Measurements from ENCODE around the gene ATL2.
A peak's percentile ranks its signal among the peaks of the same experiment; 100 is the strongest.

ATL2 gene

GRCh38 chr2:38266382-38267061, 110.6 kb downstream of the ATL2 start:
- POLR2A ChIA-PET = no interaction called here
- no peak for DNase-seq (ENCODE audit: extremely low spot score)
- TF ChIP-seq CTCF (IDR thresholded peaks at IDR 0.05; ENCODE audit: control extremely low read depth, extremely low read depth, low read depth, missing control alignments) = no peak
- CTCF ChIA-PET = interaction anchor here (1.1 to 3.6 kb wide), 2 partner anchors 9 to 145 kb away, joined by 3 to 27 read pairs; no protein-coding TSS in a partner anchor

GRCh38 chr2:38265461-38265860, 111.6 kb downstream of the ATL2 start:
- DNase-seq (ENCODE audit: extremely low spot score) = no peak
- CTCF ChIA-PET = interaction anchor here (0.9 to 3.6 kb wide), 6 partner anchors 10 to 243 kb away, joined by 3 to 27 read pairs (median 4); partner anchors contain the start of gene CYP1B1
- POLR2A ChIA-PET = no interaction called here
- TF ChIP-seq CTCF (IDR thresholded peaks at IDR 0.05; ENCODE audit: control extremely low read depth, extremely low read depth, low read depth, missing control alignments) = no peak

- CTCF ChIA-PET = interaction anchor here (0.7 to 3.6 kb wide), 12 partner anchors 11 to 244 kb away, joined by 3 to 27 read pairs (median 4); partner anchors contain the start of gene CYP1B1
- TF ChIP-seq CTCF (IDR thresholded peaks at IDR 0.05; ENCODE audit: control extremely low read depth, extremely low read depth, low read depth, missing control alignments) = no peak
- POLR2A ChIA-PET = interaction anchor here (0.6 kb wide), 1 partner anchor 487 kb away, joined by 3 read pairs; the partner anchor contains the start of gene SRSF7
- DNase-seq (ENCODE audit: extremely low spot score) = no peak
These were observed 112.5 kb downstream of the ATL2 start for GRCh38 chr2:38264396-38265221.

- ChIA-PET POLR2A (no interaction called here), CTCF (interaction anchor here (0.7 to 3.7 kb wide), 7 partner anchors 12 to 225 kb away, joined by 3 to 27 read pairs (median 6); partner anchors contain the start of gene CYP1B1)
- no peak for TF ChIP-seq CTCF (IDR thresholded peaks at IDR 0.05; ENCODE audit: control extremely low read depth, extremely low read depth, low read depth, missing control alignments)
- no peak for DNase-seq (ENCODE audit: extremely low spot score)
These were observed 113.8 kb downstream of the ATL2 start for GRCh38 chr2:38263293-38263692.

GRCh38 chr2:38262069-38262871, 114.8 kb downstream of the ATL2 start:
- ChIA-PET POLR2A (interaction anchor here (1.0 to 1.1 kb wide), 2 partner anchors 116 to 186 kb away, joined by 3 to 4 read pairs; no protein-coding TSS in a partner anchor), CTCF (interaction anchor here (0.7 to 3.7 kb wide), 5 partner anchors 13 to 224 kb away, joined by 3 to 19 read pairs (median 3); no protein-coding TSS in a partner anchor)
- TF ChIP-seq CTCF (IDR thresholded peaks at IDR 0.05; ENCODE audit: control extremely low read depth, extremely low read depth, low read depth, missing control alignments) = peak; percentile 10
- DNase-seq (ENCODE audit: extremely low spot score) = peak; percentile 41

Measured in GM10248 (cell line).